ENCODE data around the gene DEFB118.
A peak's percentile ranks its signal among the peaks of the same experiment; 100 is the strongest.

DEFB118 gene

DNA sequence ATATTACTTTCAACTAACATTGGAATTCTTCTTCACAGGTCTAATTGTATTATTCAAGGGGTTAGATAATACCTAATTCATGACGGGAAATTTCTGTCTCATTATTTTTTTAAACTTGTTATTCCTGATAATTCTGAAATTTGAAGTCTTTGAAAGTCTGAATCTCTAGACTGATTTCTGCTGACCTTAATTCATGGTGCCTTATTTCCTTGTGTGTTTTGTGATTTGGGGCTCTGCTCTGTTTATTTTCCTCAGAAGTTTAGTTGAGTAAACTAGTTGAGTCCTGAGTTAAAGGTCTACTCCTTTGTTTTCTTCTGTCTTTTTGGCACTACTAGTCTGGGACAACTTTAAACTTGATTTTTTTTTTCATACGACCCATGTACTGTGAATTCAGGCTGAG, 5.9 kb downstream of the DEFB118 start:
- TF ChIP-seq, protein P1, sequence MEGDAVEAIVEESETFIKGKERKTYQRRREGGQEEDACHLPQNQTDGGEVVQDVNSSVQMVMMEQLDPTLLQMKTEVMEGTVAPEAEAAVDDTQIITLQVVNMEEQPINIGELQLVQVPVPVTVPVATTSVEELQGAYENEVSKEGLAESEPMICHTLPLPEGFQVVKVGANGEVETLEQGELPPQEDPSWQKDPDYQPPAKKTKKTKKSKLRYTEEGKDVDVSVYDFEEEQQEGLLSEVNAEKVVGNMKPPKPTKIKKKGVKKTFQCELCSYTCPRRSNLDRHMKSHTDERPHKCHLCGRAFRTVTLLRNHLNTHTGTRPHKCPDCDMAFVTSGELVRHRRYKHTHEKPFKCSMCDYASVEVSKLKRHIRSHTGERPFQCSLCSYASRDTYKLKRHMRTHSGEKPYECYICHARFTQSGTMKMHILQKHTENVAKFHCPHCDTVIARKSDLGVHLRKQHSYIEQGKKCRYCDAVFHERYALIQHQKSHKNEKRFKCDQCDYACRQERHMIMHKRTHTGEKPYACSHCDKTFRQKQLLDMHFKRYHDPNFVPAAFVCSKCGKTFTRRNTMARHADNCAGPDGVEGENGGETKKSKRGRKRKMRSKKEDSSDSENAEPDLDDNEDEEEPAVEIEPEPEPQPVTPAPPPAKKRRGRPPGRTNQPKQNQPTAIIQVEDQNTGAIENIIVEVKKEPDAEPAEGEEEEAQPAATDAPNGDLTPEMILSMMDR (IDR thresholded peaks at IDR 0.05; ENCODE audit: low read depth, low read length), result no peak
- peaks cover 82% of the 10 kb centered on the region for H3K27me3 ChIP-seq (ENCODE audit: insufficient read depth, low read depth, severe bottlenecking)
- DNase-seq, result no peak
- H3K36me3 ChIP-seq, result no peaks in the 10 kb centered on the region
- no peak overlapping the region for H3K27ac ChIP-seq
- no peak overlapping the region for H3K4me3 ChIP-seq (ENCODE audit: low read depth, low read length)
- H3K9me3 ChIP-seq (ENCODE audit: severe bottlenecking), result no peaks in the 10 kb centered on the region

GRCh38 chr20:31390490-31390889, 22.1 kb downstream of the DEFB118 start, which contains the start of gene DEFB119:
Gene DEFB119 (minus strand): TSS chr20:31390590. CDS start chr20:31390483, 107 bp downstream.
- H3K36me3 ChIP-seq, result no peaks in the 10 kb centered on the region
- no peaks in the 10 kb centered on the region for H3K9me3 ChIP-seq (ENCODE audit: severe bottlenecking)
- peak; percentile 47 for DNase-seq
- H3K27me3 ChIP-seq (ENCODE audit: insufficient read depth, low read depth, severe bottlenecking), result peaks cover 9% of the 10 kb centered on the region
- TF ChIP-seq, protein P1 (IDR thresholded peaks at IDR 0.05; ENCODE audit: low read depth, low read length), result no peak
- no peak within 1 kb of the TSS for H3K27ac ChIP-seq
- no peak within 1 kb of the TSS for H3K4me3 ChIP-seq (ENCODE audit: low read depth, low read length)

- TF ChIP-seq, protein P1 (IDR thresholded peaks at IDR 0.05; ENCODE audit: low read depth, low read length), result no peak
Observed at GRCh38 chr20:31392836-31393235, 24.4 kb downstream of the DEFB118 start.

DNA sequence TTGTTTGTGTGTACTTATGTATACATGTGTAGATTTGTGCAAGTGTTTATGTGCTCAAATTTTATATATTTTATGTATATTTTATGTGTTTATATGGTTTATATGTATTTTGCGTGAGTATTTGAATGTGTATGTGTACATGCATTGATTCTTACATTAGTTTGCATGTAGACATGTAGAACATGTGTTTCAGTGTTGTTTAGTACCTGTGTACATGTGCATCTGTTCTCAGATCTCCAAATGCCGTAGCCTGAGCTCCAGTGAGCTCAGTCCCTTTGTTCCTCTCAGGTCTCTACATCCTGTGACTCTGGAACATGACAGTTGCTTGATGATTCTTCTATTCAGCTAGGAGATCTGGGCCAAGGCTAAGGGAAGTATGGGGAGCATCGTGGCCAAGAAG, 26.5 kb downstream of the DEFB118 start:
- TF ChIP-seq, protein P1 (IDR thresholded peaks at IDR 0.05; ENCODE audit: low read depth, low read length), result no peak
- DNase-seq, result no peak
- H3K9me3 ChIP-seq (ENCODE audit: severe bottlenecking), result no peaks in the 10 kb centered on the region

More at GRCh38 chr20:31392836-31393235, 24.4 kb downstream of the DEFB118 start:
- H3K9me3 ChIP-seq (ENCODE audit: severe bottlenecking), result no peaks in the 10 kb centered on the region
- no peaks in the 10 kb centered on the region for H3K36me3 ChIP-seq
- no peak for DNase-seq
- H3K27ac ChIP-seq, result no peak overlapping the region
- H3K4me3 ChIP-seq (ENCODE audit: low read depth, low read length), result no peak overlapping the region
- H3K27me3 ChIP-seq (ENCODE audit: insufficient read depth, low read depth, severe bottlenecking), result peaks cover 6% of the 10 kb centered on the region

DNA sequence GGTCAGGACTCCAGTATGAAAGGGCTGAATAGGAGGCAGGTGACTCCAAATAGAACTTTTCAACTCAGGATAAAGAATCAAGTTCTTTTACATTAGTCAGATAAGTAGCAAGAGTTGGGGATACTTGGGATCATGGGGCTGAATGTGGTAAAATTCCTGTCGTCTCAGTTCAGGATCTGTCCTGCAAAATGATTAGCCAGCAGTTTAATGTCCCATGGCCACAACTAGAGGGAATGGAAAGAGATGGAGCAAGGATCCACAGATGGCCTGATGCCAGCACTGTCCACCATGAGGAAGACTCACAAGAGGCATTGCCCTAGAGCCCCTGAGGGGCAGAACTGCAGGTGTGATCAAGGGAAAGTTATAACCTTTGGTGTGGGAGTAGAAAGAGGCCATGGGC, 35.5 kb downstream of the DEFB118 start:
- no peaks in the 10 kb centered on the region for H3K9me3 ChIP-seq (ENCODE audit: severe bottlenecking)
- H3K27me3 ChIP-seq (ENCODE audit: insufficient read depth, low read depth, severe bottlenecking), result peaks cover 5% of the 10 kb centered on the region
- TF ChIP-seq, protein P1 (IDR thresholded peaks at IDR 0.05; ENCODE audit: low read depth, low read length), result no peak
- H3K4me3 ChIP-seq (ENCODE audit: low read depth, low read length), result no peak overlapping the region
- no peak overlapping the region for H3K27ac ChIP-seq
- no peak for DNase-seq
- H3K36me3 ChIP-seq, result no peaks in the 10 kb centered on the region

More for the DNA sequence above, 26.5 kb downstream of the DEFB118 start:
- peaks cover 6% of the 10 kb centered on the region for H3K27me3 ChIP-seq (ENCODE audit: insufficient read depth, low read depth, severe bottlenecking)
- no peak overlapping the region for H3K27ac ChIP-seq
- H3K4me3 ChIP-seq (ENCODE audit: low read depth, low read length), result no peak overlapping the region
- H3K36me3 ChIP-seq, result no peaks in the 10 kb centered on the region

- peaks cover 7% of the 10 kb centered on the region for H3K27me3 ChIP-seq (ENCODE audit: insufficient read depth, low read depth, severe bottlenecking)
- no peak within 1 kb of the TSS for H3K27ac ChIP-seq
- H3K4me3 ChIP-seq (ENCODE audit: low read depth, low read length), result no peak within 1 kb of the TSS
- DNase-seq, result no peak
- TF ChIP-seq, protein P1 (IDR thresholded peaks at IDR 0.05; ENCODE audit: low read depth, low read length), result no peak
- no peaks in the 10 kb centered on the region for H3K36me3 ChIP-seq
- H3K9me3 ChIP-seq (ENCODE audit: severe bottlenecking), result no peaks in the 10 kb centered on the region
Observed at GRCh38 chr20:31406115-31406514, 37.7 kb downstream of the DEFB118 start, which contains the start of gene DEFB121. Gene DEFB121 (minus strand): TSS chr20:31406215. CDS start chr20:31406152, 63 bp downstream.
